Hepatocyte (in vitro differentiated cells): Measurements from ENCODE around the gene SHISA6. TPM values are rescaled to one million over a fixed set of nuclear protein-coding genes. Genes with fewer than 3 reads are reported as not detected.

Source experiments
- DNase-seq: peaks from one replicate; pipeline ENCODE4 v3.0.0-alpha.2; 2016; ENCODE audit warnings: low spot score
- H2AFZ ChIP-seq: fragments of 200-600 bp; sonication (generic); 2 replicates; pipeline ENCODE4 v1.6.0; 2016; ENCODE audit warnings: antibody characterized with exemption, mild to moderate bottlenecking
- H3K27ac ChIP-seq: fragments of 200-600 bp; sonication (generic); 2 replicates; pipeline ENCODE4 v1.5.1; 2016; ENCODE audit warnings: mild to moderate bottlenecking
- H3K27me3 ChIP-seq: fragments of 200-600 bp; sonication (generic); 2 replicates; pipeline ENCODE4 v1.6.1; 2016
- H3K36me3 ChIP-seq: fragments of 200-600 bp; sonication (generic); replicated peaks from 2 replicates; pipeline ENCODE4 v1.5.1; 2016; ENCODE audit warnings: low read depth; ENCODE audit not compliant: insufficient read depth
- H3K4me1 ChIP-seq: fragments of 200-600 bp; sonication (generic); 2 replicates; pipeline ENCODE4 v1.5.1; 2016; ENCODE audit warnings: mild to moderate bottlenecking, moderate library complexity; ENCODE audit not compliant: insufficient read depth
- H3K4me2 ChIP-seq: fragments of 200-600 bp; sonication (generic); 2 replicates; pipeline ENCODE4 v1.6.0; 2016
- H3K4me3 ChIP-seq: fragments of 200-600 bp; sonication (generic); 2 replicates; pipeline ENCODE4 v1.5.1; 2016; ENCODE audit warnings: mild to moderate bottlenecking
- H3K79me2 ChIP-seq: fragments of 200-600 bp; sonication (generic); 2 replicates; pipeline ENCODE4 v1.6.0; 2017; ENCODE audit warnings: mild to moderate bottlenecking
- H3K9me2 ChIP-seq: fragments of 200-600 bp; sonication (generic); replicated peaks from 2 replicates; pipeline ENCODE4 v1.6.0; 2017; ENCODE audit warnings: mild to moderate bottlenecking; ENCODE audit not compliant: insufficient read depth
- H3K9me3 ChIP-seq: fragments of 200-600 bp; sonication (generic); 2 replicates; pipeline ENCODE4 v1.5.1; 2016; ENCODE audit warnings: low read depth, mild to moderate bottlenecking
- H4K20me1 ChIP-seq: fragments of 200-600 bp; sonication (generic); 2 replicates; pipeline ENCODE4 v1.6.0; 2016; ENCODE audit warnings: mild to moderate bottlenecking; ENCODE audit not compliant: insufficient read depth, poor library complexity, severe bottlenecking
- CTCF ChIP-seq: fragments of 200-600 bp; sonication (generic); IDR thresholded peaks from 2 replicates; pipeline ENCODE4 v1.5.1; 2016; ENCODE audit warnings: antibody characterized with exemption, mild to moderate bottlenecking; ENCODE audit not compliant: poor library complexity
- EZH2 ChIP-seq: fragments of 200-600 bp; sonication (generic); IDR thresholded peaks from 2 replicates; pipeline ENCODE4 v1.6.1; 2016; ENCODE audit warnings: antibody characterized with exemption, mild to moderate bottlenecking, borderline replicate concordance
- EZH2phosphoT487 ChIP-seq: fragments of 200-600 bp; sonication (generic); IDR thresholded peaks from one replicate; pipeline ENCODE4 v1.6.1; 2018; ENCODE audit warnings: antibody characterized with exemption, mild to moderate bottlenecking, low read depth, moderate library complexity; ENCODE audit not compliant: unreplicated experiment, severe bottlenecking
- WGBS: methylation state at CpG from one replicate; pipeline ENCODE4 v1.1.6; 2016; ENCODE audit warnings: low lambda C conversion rate; ENCODE audit errors: missing lambda C conversion rate; 5-methylcytosine and 5-hydroxymethylcytosine counted together
- polyA plus RNA-seq: library from polyadenylated mRNA; unstranded; fragments of >200 nt; fragmentation: Nextera tagmentation; extraction: Ambion mirVana; gene quantifications from 2 replicates; pipeline ENCODE4 v1.2.1, GENCODE V29; 2016
- total RNA-seq: library from RNA; depleted of rRNA; stranded (reverse); fragments of >200 nt; gene quantifications from 2 replicates; pipeline ENCODE4 v1.2.3, GENCODE V29; 2014

Gene SHISA6
- total and polyA plus RNA-seq, 2 experiments from 2014 or later = 0.21 to 0.80 TPM

- no peaks in the 10 kb centered on the region for H4K20me1 ChIP-seq
Observed at GRCh38 chr17:11278992-11279270, 37.9 kb downstream of the SHISA6 start.

GRCh38 chr17:11279776-11280344 is 38.8 kb downstream of the SHISA6 start:
- Histone ChIP-seq H3K36me3 (no peaks in the 10 kb centered on the region), H3K79me2 (no peaks in the 10 kb centered on the region), H3K4me2 (peak overlapping the region; percentile 30), H3K9me2 (no peaks in the 10 kb centered on the region), H4K20me1 (no peaks in the 10 kb centered on the region), H3K4me3 (no peak overlapping the region), H3K4me1 (peaks cover 7% of the 10 kb centered on the region), H3K27me3 (no peaks in the 10 kb centered on the region), H2AFZ (no peak overlapping the region), H3K9me3 (no peaks in the 10 kb centered on the region), H3K27ac (peak overlapping the region; percentile 32)
- WGBS = 43% methylated on average over 6 of the region's 6 CpGs
- no peak for DNase-seq
- no peak for TF ChIP-seq CTCF
- TF ChIP-seq EZH2 = no peak
- no peak for TF ChIP-seq EZH2phosphoT487

More at GRCh38 chr17:11278992-11279270, 37.9 kb downstream of the SHISA6 start:
- no peaks in the 10 kb centered on the region for H3K9me3 ChIP-seq
- no peaks in the 10 kb centered on the region for H3K27me3 ChIP-seq
- H3K9me2 ChIP-seq = no peaks in the 10 kb centered on the region
- 36% methylated on average over 3 of the region's 3 CpGs for WGBS
- H3K79me2 ChIP-seq = no peaks in the 10 kb centered on the region
- H3K4me3 ChIP-seq = no peak overlapping the region
- peak overlapping the region; percentile 30 for H3K4me2 ChIP-seq
- peak overlapping the region; percentile 32 for H3K27ac ChIP-seq
- DNase-seq = no peak
- H2AFZ ChIP-seq = no peak overlapping the region
- peaks cover 7% of the 10 kb centered on the region for H3K4me1 ChIP-seq
- TF ChIP-seq EZH2 (no peak), CTCF (no peak), EZH2phosphoT487 (no peak)
- no peaks in the 10 kb centered on the region for H3K36me3 ChIP-seq

- peaks cover 7% of the 10 kb centered on the region for H3K4me1 ChIP-seq
- DNase-seq = no peak
- H3K27ac ChIP-seq = no peak overlapping the region
- no peak overlapping the region for H3K4me2 ChIP-seq
- no peak overlapping the region for H2AFZ ChIP-seq
- no peak overlapping the region for H3K4me3 ChIP-seq
- no peaks in the 10 kb centered on the region for H3K9me2 ChIP-seq
- H4K20me1 ChIP-seq = no peaks in the 10 kb centered on the region
- H3K79me2 ChIP-seq = no peaks in the 10 kb centered on the region
- no peaks in the 10 kb centered on the region for H3K36me3 ChIP-seq
- WGBS = 97% methylated on average over 2 of the region's 2 CpGs
- no peak for TF ChIP-seq CTCF
- TF ChIP-seq EZH2 = no peak
- TF ChIP-seq EZH2phosphoT487 = no peak
- no peaks in the 10 kb centered on the region for H3K9me3 ChIP-seq
- no peaks in the 10 kb centered on the region for H3K27me3 ChIP-seq
Observed at GRCh38 chr17:11282586-11282985, 41.6 kb downstream of the SHISA6 start.

GRCh38 chr17:11284811-11285210 is 43.8 kb downstream of the SHISA6 start:
- H3K4me2 ChIP-seq = no peak overlapping the region
- no peak overlapping the region for H2AFZ ChIP-seq
- H3K79me2 ChIP-seq = no peaks in the 10 kb centered on the region
- H4K20me1 ChIP-seq = no peaks in the 10 kb centered on the region
- H3K4me1 ChIP-seq = no peaks in the 10 kb centered on the region
- no peak for TF ChIP-seq EZH2phosphoT487
- TF ChIP-seq EZH2 = no peak
- no peak for TF ChIP-seq CTCF
- no peaks in the 10 kb centered on the region for H3K9me3 ChIP-seq
- no peak overlapping the region for H3K27ac ChIP-seq
- WGBS = 78% methylated on average over 1 of the region's 1 CpG
- peaks cover 5% of the 10 kb centered on the region for H3K27me3 ChIP-seq
- H3K36me3 ChIP-seq = no peaks in the 10 kb centered on the region
- no peaks in the 10 kb centered on the region for H3K9me2 ChIP-seq
- no peak for DNase-seq
- no peak overlapping the region for H3K4me3 ChIP-seq
